Stimulated activated naive CD8-positive, alpha-beta T cell treated with anti-CD3 and anti-CD28 coated beads, Interleukin-15, amount 100 ng/mL, for 72 hours (primary cell): Measurements from ENCODE around the gene CRIP3.

ENCODE experiments used
- ATAC-seq: fragments of 150-1000 bp; cut with Tn5 transposase; 2 replicates; pipeline ENCODE4 v1.10.0; 2021; ENCODE audit warnings: mild to moderate bottlenecking, moderate library complexity
- DNase-seq, 2 donors: peaks; one replicate each; pipeline ENCODE4 v3.0.0; 2021 to 2022
- H3K27ac Mint-ChIP-seq, 2 donors: one replicate each; pipeline ENCODE4 v1.8.0; 2022; ENCODE audit warnings: mild to moderate bottlenecking in 2 of 2, mixed read lengths in 2 of 2, moderate library complexity in 2 of 2
- H3K27me3 Mint-ChIP-seq: one replicate; pipeline ENCODE4 v1.8.0; 2022; ENCODE audit warnings: mixed read lengths
- H3K4me1 Mint-ChIP-seq: one replicate; pipeline ENCODE4 v1.8.0; 2022; ENCODE audit warnings: mild to moderate bottlenecking, mixed read lengths
- H3K4me3 Mint-ChIP-seq, 2 donors: one replicate each; pipeline ENCODE4 v1.8.0; 2022; ENCODE audit warnings: mild to moderate bottlenecking in 2 of 2, mixed read lengths in 2 of 2, moderate library complexity in 1 of 2
- H3K9me3 Mint-ChIP-seq, 2 donors: one replicate each; pipeline ENCODE4 v1.8.0; 2022; ENCODE audit warnings: mixed read lengths in 2 of 2

Gene CRIP3

DNA sequence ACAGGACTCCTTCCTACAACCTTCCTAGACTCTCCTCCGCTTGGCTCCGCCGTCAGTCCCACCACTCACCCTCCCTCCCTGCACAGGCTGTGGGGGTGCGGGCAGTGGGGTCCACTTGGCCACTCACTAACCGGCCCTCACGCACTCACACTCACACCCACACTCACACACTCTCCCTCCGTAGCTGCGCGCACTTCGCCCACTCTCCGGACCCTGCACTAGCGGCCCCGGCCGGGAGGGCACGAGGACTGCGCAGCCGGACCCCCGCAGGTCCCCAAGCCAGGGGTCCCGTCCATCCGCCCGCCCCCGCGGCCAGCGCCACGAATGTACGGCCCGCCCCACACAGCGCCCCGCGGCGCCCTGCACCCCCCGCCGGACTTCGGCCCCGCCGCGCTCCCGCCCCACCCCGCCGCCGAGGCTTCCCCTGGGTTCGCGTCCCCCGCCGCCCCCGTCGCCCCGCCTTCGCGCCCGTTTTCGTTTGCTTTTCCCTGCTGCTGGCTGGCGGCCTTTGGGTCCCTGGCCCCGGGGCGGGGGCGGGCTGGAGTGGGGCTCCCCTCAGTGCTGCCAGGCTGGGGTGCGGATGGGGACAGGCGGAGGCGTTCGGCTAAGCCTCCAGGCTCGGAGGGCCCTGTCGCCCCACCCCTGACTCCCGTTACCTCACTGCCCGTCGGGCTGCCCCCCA is 33.6 kb downstream of the CRIP3 start:
- Mint-ChIP-seq H3K4me1 (peaks cover 50% of the 10 kb centered on the region), H3K27ac (peak overlapping the region; percentile 48 to 87), H3K4me3 (peak overlapping the region; percentile 71 to 81), H3K27me3 (peaks cover 80% of the 10 kb centered on the region), H3K9me3 (no peaks in the 10 kb centered on the region)
- DNase-seq, result peak in 1 of 2 donors; percentile 38
- peak; percentile 43 for ATAC-seq

GRCh38 chr6:43274127-43274915 is 34.3 kb downstream of the CRIP3 start:
- ATAC-seq, result no peak
- DNase-seq, result no peak
- peaks cover 88% of the 10 kb centered on the region for H3K27me3 Mint-ChIP-seq
- no peaks in the 10 kb centered on the region for H3K9me3 Mint-ChIP-seq
- no peak overlapping the region for H3K27ac Mint-ChIP-seq
- H3K4me1 Mint-ChIP-seq, result peaks cover 58% of the 10 kb centered on the region
- peak overlapping the region; percentile 59 to 71 for H3K4me3 Mint-ChIP-seq

DNA sequence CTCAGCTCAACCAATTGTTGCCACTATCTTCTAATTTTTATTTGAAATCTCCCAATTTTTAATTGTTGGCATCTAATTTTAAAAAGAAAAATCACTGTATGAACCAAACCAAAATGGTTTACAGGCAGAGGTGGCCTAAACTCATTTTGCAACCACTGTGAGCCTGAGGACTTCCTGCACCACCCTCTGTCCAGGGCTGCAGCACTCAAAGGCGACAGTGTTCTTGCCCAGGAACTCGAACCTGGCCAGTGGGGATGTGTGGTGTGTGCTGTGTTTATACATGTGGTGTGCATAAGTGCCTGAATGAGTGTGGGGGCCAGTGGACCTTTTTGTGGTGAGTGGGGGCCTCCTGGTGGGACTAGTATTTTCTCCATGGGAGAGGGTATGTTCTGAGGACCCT is 34.9 kb downstream of the CRIP3 start:
- no peak overlapping the region for H3K4me3 Mint-ChIP-seq
- no peaks in the 10 kb centered on the region for H3K9me3 Mint-ChIP-seq
- peaks cover 64% of the 10 kb centered on the region for H3K4me1 Mint-ChIP-seq
- H3K27ac Mint-ChIP-seq, result no peak overlapping the region
- H3K27me3 Mint-ChIP-seq, result peaks cover 92% of the 10 kb centered on the region
- no peak for ATAC-seq
- no peak for DNase-seq

- ATAC-seq, result no peak
- Mint-ChIP-seq H3K27ac (no peak overlapping the region), H3K27me3 (peaks cover 81% of the 10 kb centered on the region), H3K4me1 (peaks cover 51% of the 10 kb centered on the region), H3K9me3 (no peaks in the 10 kb centered on the region), H3K4me3 (no peak overlapping the region)
- no peak for DNase-seq
Observed at GRCh38 chr6:43271944-43272343, 36.7 kb downstream of the CRIP3 start.

DNA sequence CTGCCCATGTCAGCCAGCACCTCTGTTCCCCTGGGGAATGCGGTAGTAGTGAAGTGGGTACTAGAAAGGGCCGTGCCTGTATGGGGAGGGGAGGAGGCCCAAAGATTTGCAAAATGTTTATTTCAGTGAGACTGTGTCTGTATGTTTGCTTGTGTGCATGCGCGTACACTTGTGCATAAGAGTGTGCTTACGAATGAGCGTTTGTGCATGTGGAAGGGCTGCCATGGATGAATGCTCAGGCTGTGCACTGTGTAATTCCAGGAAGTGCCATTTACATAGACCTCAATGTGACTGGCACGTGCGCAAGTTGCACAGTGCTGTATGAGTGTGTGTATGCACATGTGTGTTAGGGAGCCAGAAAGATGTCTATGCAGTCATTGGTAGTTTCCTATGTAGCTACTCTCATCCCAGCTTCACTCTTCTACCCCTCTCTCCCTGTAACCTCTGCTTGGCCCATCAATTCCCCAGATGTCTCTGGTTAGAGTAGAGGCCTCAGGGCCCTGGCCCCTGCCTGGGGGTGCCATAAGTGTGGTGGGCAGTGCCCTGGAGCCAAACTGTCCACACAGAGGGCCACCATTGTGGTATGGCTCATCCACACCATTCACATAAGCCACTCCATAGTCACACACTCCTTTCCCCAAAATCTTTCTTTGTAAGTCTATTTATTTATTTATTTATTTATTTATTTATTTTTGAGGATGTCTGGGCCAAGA is 37.4 kb downstream of the CRIP3 start:
- ATAC-seq, result no peak
- Mint-ChIP-seq H3K4me3 (no peak overlapping the region), H3K27me3 (peaks cover 75% of the 10 kb centered on the region), H3K4me1 (peaks cover 44% of the 10 kb centered on the region), H3K9me3 (no peaks in the 10 kb centered on the region), H3K27ac (no peak overlapping the region)
- no peak for DNase-seq

GRCh38 chr6:43269273-43270007 is 39.2 kb downstream of the CRIP3 start:
- DNase-seq, result peak; percentile 32 to 43
- Mint-ChIP-seq H3K4me1 (peaks cover 27% of the 10 kb centered on the region), H3K27me3 (peaks cover 59% of the 10 kb centered on the region), H3K4me3 (peak overlapping the region; percentile 63 to 76), H3K9me3 (no peaks in the 10 kb centered on the region), H3K27ac (no peak overlapping the region)
- peak; percentile 61 for ATAC-seq

DNA sequence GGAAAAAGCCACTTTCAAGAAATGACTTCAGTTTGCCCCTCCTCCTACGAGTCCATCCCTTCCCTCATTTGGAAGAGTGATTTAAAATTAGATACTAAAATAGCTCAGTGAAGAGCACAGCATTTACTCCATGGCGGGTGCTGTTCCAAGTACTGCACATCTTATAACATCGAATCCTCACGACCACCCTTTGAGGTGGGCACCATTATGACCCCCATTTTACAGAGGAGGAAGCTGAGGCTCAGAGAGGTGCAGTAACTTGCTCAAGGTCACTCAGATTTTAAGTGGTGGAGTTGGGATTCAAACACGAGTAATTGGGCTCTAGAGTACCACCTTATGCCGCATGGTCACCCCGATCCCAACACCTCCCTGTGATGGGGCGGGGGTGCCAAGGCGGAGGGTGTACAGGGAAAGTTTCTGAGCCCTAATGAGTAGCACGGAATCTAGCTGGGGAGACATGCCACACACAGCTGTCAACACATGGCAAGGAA is 39.8 kb downstream of the CRIP3 start:
- Mint-ChIP-seq H3K27ac (no peak overlapping the region), H3K4me1 (peaks cover 21% of the 10 kb centered on the region), H3K9me3 (no peaks in the 10 kb centered on the region), H3K4me3 (peak overlapping the region; percentile 63 to 76), H3K27me3 (peaks cover 53% of the 10 kb centered on the region)
- ATAC-seq (no peak), DNase-seq (no peak)

DNA sequence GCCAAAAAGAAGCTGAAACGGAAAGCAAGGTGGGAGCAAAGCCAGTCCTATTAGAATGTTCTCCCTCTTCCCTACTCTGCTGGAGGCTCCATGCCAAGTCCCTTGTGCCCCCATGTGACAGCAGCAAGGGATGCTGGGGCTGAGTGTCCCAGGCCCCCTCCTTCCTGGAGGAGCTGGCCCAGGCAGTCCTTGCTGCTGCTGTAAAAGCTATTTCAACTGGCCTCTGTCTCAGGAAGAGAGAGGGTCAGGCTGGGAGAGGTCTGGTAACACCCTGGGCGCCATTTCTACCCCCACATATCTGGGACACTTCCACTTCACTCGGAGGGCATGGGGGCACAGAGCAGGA is 40.3 kb downstream of the CRIP3 start:
- DNase-seq (no peak), ATAC-seq (no peak)
- H3K4me1 Mint-ChIP-seq, result peaks cover 25% of the 10 kb centered on the region
- no peaks in the 10 kb centered on the region for H3K9me3 Mint-ChIP-seq
- H3K27me3 Mint-ChIP-seq, result peaks cover 48% of the 10 kb centered on the region
- H3K4me3 Mint-ChIP-seq, result no peak overlapping the region
- H3K27ac Mint-ChIP-seq, result no peak overlapping the region

DNA sequence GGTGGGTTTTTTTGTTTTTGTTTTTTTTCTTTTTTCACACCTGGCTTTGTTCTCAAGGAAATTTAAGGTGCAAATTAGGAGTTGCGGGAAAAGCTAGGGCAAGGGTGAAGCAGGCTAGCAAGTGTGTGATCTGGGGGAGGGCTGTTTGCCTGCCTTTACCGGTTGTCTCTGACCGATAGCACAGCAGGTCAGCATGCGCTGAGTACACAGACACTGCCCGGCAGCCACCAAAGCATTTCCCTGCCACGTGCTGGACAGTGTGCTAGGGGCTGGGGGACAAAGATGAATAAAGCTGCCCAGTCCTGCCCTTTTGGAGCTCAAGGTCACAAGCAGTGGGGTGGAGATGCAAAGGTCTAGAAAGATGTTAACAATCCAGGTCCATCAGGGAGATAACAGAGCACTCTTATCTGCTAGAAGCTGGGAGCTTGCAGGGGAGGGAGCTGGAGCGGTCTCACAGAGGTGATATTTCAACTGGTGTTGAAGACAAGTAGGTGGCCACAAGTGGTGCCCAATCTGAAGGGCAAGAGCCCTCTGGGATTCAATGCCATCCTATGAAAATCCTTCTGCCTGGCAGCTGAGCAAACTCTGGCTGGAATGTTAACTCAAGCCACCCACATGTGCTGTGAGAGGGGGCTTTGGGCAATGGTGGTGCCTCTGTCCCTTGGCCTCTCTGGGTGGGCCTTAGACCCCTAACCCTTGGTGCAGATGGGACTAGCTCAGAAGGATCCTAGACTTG is 40.8 kb downstream of the CRIP3 start:
- Mint-ChIP-seq H3K27ac (no peak overlapping the region), H3K27me3 (peaks cover 43% of the 10 kb centered on the region), H3K4me3 (no peak overlapping the region), H3K4me1 (peaks cover 27% of the 10 kb centered on the region), H3K9me3 (no peaks in the 10 kb centered on the region)
- ATAC-seq (no peak), DNase-seq (no peak)

GRCh38 chr6:43265564-43265963 is 43.1 kb downstream of the CRIP3 start:
- no peak overlapping the region for H3K27ac Mint-ChIP-seq
- DNase-seq (no peak), ATAC-seq (no peak)
- H3K4me3 Mint-ChIP-seq, result no peak overlapping the region
- H3K9me3 Mint-ChIP-seq, result no peaks in the 10 kb centered on the region
- H3K27me3 Mint-ChIP-seq, result peaks cover 25% of the 10 kb centered on the region
- peaks cover 27% of the 10 kb centered on the region for H3K4me1 Mint-ChIP-seq

DNA sequence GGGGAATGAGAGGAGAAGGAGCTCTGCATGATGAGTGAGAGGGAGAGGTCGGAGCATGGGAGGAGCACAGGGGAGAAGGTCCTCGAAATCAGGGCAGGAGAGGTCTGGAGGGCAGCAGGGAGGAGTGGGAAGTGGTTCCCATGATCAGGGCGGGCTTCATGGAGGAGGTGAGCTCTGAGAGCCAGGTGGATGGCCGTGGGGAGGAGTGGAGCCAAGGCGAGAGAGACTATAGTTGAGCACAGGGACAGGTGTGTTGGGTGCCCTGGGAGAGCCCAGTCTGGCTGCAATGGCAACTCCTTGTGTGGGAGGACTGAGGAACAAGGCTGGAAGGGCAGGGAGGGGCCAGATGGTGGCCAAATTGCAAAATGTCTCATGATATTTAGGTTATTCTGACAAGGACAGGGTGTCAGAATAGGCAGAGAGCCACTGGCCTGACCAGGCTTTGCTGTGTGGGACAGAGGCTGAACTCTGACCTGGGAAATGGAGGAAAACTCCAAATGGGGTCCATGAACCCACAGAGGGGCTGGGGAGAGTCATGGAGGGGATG is 44.0 kb downstream of the CRIP3 start:
- H3K4me1 Mint-ChIP-seq, result peaks cover 18% of the 10 kb centered on the region
- no peak overlapping the region for H3K4me3 Mint-ChIP-seq
- no peak overlapping the region for H3K27ac Mint-ChIP-seq
- no peaks in the 10 kb centered on the region for H3K9me3 Mint-ChIP-seq
- ATAC-seq (no peak), DNase-seq (no peak)
- H3K27me3 Mint-ChIP-seq, result peaks cover 16% of the 10 kb centered on the region

DNA sequence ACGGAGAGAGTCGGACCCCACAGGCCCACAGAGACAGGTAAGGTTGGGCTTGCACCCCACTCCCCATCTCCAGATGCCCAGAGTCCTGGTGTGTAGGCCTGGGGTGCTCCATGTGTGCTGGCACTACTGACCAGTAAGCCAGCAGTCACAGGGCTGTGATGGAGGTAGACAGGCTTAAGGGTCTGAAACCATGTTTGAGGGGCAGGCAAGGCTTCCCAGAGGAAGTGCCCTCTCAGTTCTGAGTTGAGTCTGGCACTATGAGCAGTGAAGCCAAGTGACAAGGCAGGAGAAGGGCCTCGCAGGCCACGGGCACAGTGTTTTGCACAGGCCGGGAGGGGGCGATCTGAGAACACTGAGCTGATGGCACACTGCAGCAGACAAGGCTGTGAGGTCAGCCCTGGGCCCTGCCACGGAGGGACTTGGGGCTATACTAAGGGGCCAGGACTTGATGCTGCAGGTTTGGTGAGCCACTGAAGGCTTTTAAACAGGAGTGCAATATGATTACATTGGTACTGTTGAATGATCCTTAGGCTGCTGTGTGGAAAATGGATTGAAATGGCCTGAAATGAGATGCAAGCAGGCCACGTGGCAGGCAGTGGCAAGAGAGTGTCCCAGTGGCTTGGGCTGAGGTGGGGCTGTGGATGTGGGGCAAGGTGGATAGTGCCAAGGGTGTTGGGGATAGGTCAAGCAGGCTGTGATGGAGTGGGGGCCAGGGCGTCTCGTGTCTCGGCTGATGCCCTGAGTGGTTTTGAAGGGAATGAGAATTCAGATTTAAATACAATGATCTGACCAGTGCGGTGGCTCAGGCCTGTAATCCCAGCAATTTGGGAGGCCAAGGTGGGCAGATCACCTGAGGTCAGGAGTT is 45.1 kb downstream of the CRIP3 start:
- Mint-ChIP-seq H3K27me3 (peaks cover 5% of the 10 kb centered on the region), H3K9me3 (no peaks in the 10 kb centered on the region), H3K4me3 (no peak overlapping the region), H3K4me1 (peaks cover 7% of the 10 kb centered on the region), H3K27ac (peak overlapping the region in 1 of 2 donors; percentile 30)
- ATAC-seq, result peak; percentile 93
- DNase-seq, result peak; percentile 68 to 76

- ATAC-seq (peak; percentile 8), DNase-seq (no peak)
- Mint-ChIP-seq H3K27ac (no peak overlapping the region), H3K27me3 (no peaks in the 10 kb centered on the region), H3K4me1 (peaks cover 10% of the 10 kb centered on the region), H3K4me3 (no peak overlapping the region), H3K9me3 (no peaks in the 10 kb centered on the region)
Observed at GRCh38 chr6:43262780-43263313, 45.8 kb downstream of the CRIP3 start.
